SU-DHL-6 (cell line): ENCODE results near the gene OPN1SW.

Experiments used
- H2AFZ ChIP-seq: fragments of 200-600 bp; sonication (generic); 2 replicates; pipeline ENCODE4 v1.6.1; 2014; ENCODE audit warnings: low read depth, mild to moderate bottlenecking, moderate library complexity, mixed read lengths, antibody characterized with exemption, low read length; ENCODE audit not compliant: severe bottlenecking
- H3F3A ChIP-seq: fragments of 200-600 bp; shearing (Covaris generic); 2 replicates; pipeline ENCODE4 v1.6.0; 2016; ENCODE audit warnings: antibody characterized with exemption, mild to moderate bottlenecking; ENCODE audit not compliant: insufficient read depth
- H3K27ac ChIP-seq: fragments of 200-600 bp; sonication (generic); 2 replicates; pipeline ENCODE4 v1.5.1; 2016; ENCODE audit warnings: low read depth, mild to moderate bottlenecking, low read length, moderate library complexity, mixed read lengths
- H3K27me3 ChIP-seq: fragments of 200-600 bp; sonication (generic), shearing (Covaris generic); 2 replicates; pipeline ENCODE4 v1.6.0; 2014; ENCODE audit warnings: mild to moderate bottlenecking, low read length
- H3K36me3 ChIP-seq: fragments of 200-600 bp; sonication (generic); 2 replicates; pipeline ENCODE4 v1.6.1; 2014; ENCODE audit warnings: mild to moderate bottlenecking, low read length, mixed read lengths
- H3K4me2 ChIP-seq: fragments of 300-600, 200-600 bp; shearing (Covaris generic), sonication (generic); 2 replicates; pipeline ENCODE4 v1.6.0; 2014; ENCODE audit warnings: low read length, low read depth, mild to moderate bottlenecking; ENCODE audit not compliant: poor library complexity, severe bottlenecking
- H3K4me3 ChIP-seq: fragments of 200-600 bp; sonication (generic); 2 replicates; pipeline ENCODE4 v1.5.1; 2014; ENCODE audit warnings: antibody characterized with exemption, low read length, mild to moderate bottlenecking, mixed read lengths; ENCODE audit not compliant: insufficient read depth, poor library complexity, severe bottlenecking
- H3K79me2 ChIP-seq: fragments of 200-600 bp; sonication (generic); 2 replicates; pipeline ENCODE4 v1.6.1; 2014; ENCODE audit warnings: mild to moderate bottlenecking, low read length, moderate library complexity; ENCODE audit not compliant: insufficient read depth
- H3K9ac ChIP-seq: fragments of 200-600 bp; sonication (generic); 2 replicates; pipeline ENCODE4 v1.7.0; 2014; ENCODE audit warnings: mild to moderate bottlenecking, low read length
- H3K9me2 ChIP-seq: fragments of 200-600 bp; sonication (generic); replicated peaks from 2 replicates; pipeline ENCODE4 v1.6.1; 2014; ENCODE audit warnings: low read length; ENCODE audit not compliant: insufficient read depth
- H3K9me3 ChIP-seq: fragments of 200-600 bp; sonication (generic); 2 replicates; pipeline ENCODE4 v1.6.1; 2014; ENCODE audit warnings: low read length, mixed read lengths; ENCODE audit not compliant: insufficient read depth
- H4K20me1 ChIP-seq: fragments of 200-600 bp; sonication (generic); 2 replicates; pipeline ENCODE4 v1.6.1; 2014; ENCODE audit warnings: low read depth, mild to moderate bottlenecking, antibody characterized with exemption, low read length, moderate library complexity, mixed read lengths
- EZH2phosphoT487 ChIP-seq: fragments of 200-600 bp; sonication (generic), shearing (Covaris generic); conservative IDR thresholded peaks from 2 replicates; pipeline ENCODE4 v1.6.1; 2018; ENCODE audit warnings: mild to moderate bottlenecking, antibody characterized with exemption, low read length, moderate library complexity, mixed read lengths
- TF ChIP-seq, protein P1 (sequence below): fragments of 200-600 bp; sonication (generic); IDR thresholded peaks from one replicate; pipeline ENCODE4 v1.5.1; 2017; ENCODE audit warnings: antibody characterized with exemption, mild to moderate bottlenecking, low read length, moderate library complexity; ENCODE audit not compliant: insufficient read depth, poor library complexity, severe bottlenecking

The OPN1SW gene

GRCh38 chr7:128747327-128748079, 28.1 kb downstream of the OPN1SW start:
- Histone ChIP-seq H3K79me2 (peaks cover 83% of the 10 kb centered on the region), H3K9me3 (no peaks in the 10 kb centered on the region), H3K27me3 (no peaks in the 10 kb centered on the region), H4K20me1 (peaks cover 12% of the 10 kb centered on the region; the same call in 1 of the 2 replicates), H3K9ac (no peak overlapping the region), H3K9me2 (no peaks in the 10 kb centered on the region), H3K4me3 (no peak overlapping the region), H2AFZ (no peak overlapping the region), H3F3A (no peaks in the 10 kb centered on the region), H3K36me3 (peaks cover 27% of the 10 kb centered on the region), H3K4me2 (no peak overlapping the region), H3K27ac (no peak overlapping the region)
- TF ChIP-seq, protein P1, sequence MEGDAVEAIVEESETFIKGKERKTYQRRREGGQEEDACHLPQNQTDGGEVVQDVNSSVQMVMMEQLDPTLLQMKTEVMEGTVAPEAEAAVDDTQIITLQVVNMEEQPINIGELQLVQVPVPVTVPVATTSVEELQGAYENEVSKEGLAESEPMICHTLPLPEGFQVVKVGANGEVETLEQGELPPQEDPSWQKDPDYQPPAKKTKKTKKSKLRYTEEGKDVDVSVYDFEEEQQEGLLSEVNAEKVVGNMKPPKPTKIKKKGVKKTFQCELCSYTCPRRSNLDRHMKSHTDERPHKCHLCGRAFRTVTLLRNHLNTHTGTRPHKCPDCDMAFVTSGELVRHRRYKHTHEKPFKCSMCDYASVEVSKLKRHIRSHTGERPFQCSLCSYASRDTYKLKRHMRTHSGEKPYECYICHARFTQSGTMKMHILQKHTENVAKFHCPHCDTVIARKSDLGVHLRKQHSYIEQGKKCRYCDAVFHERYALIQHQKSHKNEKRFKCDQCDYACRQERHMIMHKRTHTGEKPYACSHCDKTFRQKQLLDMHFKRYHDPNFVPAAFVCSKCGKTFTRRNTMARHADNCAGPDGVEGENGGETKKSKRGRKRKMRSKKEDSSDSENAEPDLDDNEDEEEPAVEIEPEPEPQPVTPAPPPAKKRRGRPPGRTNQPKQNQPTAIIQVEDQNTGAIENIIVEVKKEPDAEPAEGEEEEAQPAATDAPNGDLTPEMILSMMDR = no peak
- TF ChIP-seq EZH2phosphoT487 = no peak

DNA sequence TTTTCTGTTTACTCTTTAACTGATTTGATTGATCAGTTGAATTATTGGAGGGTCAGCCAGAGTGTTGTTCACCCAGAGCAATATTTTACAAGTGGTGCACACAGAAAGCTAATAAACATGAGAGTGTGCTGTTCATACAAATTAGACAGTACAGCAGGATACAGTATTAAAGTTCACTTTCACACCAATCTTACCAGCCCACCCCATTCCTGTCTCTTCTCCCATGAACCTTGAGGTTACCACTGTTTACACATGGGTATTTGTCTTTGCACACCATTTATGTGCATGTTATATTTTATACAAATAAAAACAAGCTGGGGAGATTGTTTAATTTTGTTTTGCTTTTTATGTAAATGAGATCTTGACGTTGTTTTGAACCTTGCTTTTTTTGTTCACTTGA, 29.9 kb downstream of the OPN1SW start:
- Histone ChIP-seq H3K27ac (no peak overlapping the region), H3K9ac (no peak overlapping the region), H3K9me3 (no peaks in the 10 kb centered on the region), H2AFZ (no peak overlapping the region), H3K4me3 (no peak overlapping the region), H3K36me3 (peaks cover 20% of the 10 kb centered on the region), H3K27me3 (no peaks in the 10 kb centered on the region), H3F3A (no peaks in the 10 kb centered on the region), H4K20me1 (peaks cover 15% of the 10 kb centered on the region; the same call in 1 of the 2 replicates), H3K4me2 (no peak overlapping the region), H3K79me2 (peaks cover 88% of the 10 kb centered on the region), H3K9me2 (no peaks in the 10 kb centered on the region)
- TF ChIP-seq, protein P1 = no peak
- no peak for TF ChIP-seq EZH2phosphoT487

GRCh38 chr7:128744366-128744905, 31.2 kb downstream of the OPN1SW start:
- no peak for TF ChIP-seq EZH2phosphoT487
- TF ChIP-seq, protein P1 = no peak
- H3K9ac ChIP-seq = no peak overlapping the region
- H3K4me2 ChIP-seq = no peak overlapping the region
- H3K9me2 ChIP-seq = no peaks in the 10 kb centered on the region
- H3F3A ChIP-seq = no peaks in the 10 kb centered on the region
- H3K27me3 ChIP-seq = no peaks in the 10 kb centered on the region
- peaks cover 15% of the 10 kb centered on the region; the same call in 1 of the 2 replicates for H4K20me1 ChIP-seq
- no peak overlapping the region for H3K27ac ChIP-seq
- no peak overlapping the region for H2AFZ ChIP-seq
- peaks cover 100% of the 10 kb centered on the region for H3K79me2 ChIP-seq
- no peaks in the 10 kb centered on the region for H3K9me3 ChIP-seq
- peaks cover 11% of the 10 kb centered on the region for H3K36me3 ChIP-seq
- H3K4me3 ChIP-seq = no peak overlapping the region
